Mucosa of gallbladder (tissue), 1 donor: ENCODE results near the gene DGKB. TPM values are rescaled to one million over a fixed set of nuclear protein-coding genes. Genes with fewer than 3 reads are reported as not detected.
A peak's percentile ranks its signal among the peaks of the same experiment; 100 is the strongest.
"Not testable (repeated sequence)": the region's sequence is repeated elsewhere in the genome, so short reads cannot be mapped to it uniquely, and the experiment has no call there.

Experiments used
- DNase-seq: peaks from one replicate; pipeline ENCODE4 v3.0.0-alpha.2; 2020; ENCODE audit warnings: low spot score
- total RNA-seq: library from RNA; stranded (reverse); gene quantifications from one replicate; pipeline ENCODE4 v1.2.1, GENCODE V29; 2021
- donor health status: DM: no; HTN: no; CAD: no.

Gene DGKB
- total RNA-seq, 1 donor from 2014 or later: 1.0 TPM

- no peak for DNase-seq
These were observed 317.3 kb downstream of the DGKB start for GRCh38 chr7:14585232-14585631.

DNA sequence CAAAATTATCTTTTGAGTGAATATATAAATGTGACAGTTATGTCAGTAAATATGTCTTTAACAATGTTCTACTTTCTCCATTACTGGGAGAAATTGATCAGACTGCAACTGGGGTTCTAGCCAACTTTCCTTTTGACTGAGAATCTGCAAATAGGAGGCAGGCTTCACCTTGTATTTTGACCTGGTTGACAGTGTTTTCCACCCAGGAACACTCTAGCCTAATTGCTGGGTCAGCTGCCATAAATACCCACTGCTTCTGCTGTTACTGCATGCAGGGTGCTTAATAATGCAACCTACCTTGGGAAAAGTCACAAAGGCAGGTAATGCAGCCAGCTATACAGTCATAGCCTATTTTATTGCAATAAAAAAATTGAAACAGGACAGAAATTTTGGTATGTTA is 319.0 kb downstream of the DGKB start:
- DNase-seq: no peak

- DNase-seq: no peak
These were observed 320.5 kb downstream of the DGKB start for GRCh38 chr7:14582010-14582409.

GRCh38 chr7:14579971-14580370 is 322.6 kb downstream of the DGKB start:
- DNase-seq: no peak

- no peak for DNase-seq
These were observed 326.0 kb downstream of the DGKB start for GRCh38 chr7:14576578-14576977.

DNA sequence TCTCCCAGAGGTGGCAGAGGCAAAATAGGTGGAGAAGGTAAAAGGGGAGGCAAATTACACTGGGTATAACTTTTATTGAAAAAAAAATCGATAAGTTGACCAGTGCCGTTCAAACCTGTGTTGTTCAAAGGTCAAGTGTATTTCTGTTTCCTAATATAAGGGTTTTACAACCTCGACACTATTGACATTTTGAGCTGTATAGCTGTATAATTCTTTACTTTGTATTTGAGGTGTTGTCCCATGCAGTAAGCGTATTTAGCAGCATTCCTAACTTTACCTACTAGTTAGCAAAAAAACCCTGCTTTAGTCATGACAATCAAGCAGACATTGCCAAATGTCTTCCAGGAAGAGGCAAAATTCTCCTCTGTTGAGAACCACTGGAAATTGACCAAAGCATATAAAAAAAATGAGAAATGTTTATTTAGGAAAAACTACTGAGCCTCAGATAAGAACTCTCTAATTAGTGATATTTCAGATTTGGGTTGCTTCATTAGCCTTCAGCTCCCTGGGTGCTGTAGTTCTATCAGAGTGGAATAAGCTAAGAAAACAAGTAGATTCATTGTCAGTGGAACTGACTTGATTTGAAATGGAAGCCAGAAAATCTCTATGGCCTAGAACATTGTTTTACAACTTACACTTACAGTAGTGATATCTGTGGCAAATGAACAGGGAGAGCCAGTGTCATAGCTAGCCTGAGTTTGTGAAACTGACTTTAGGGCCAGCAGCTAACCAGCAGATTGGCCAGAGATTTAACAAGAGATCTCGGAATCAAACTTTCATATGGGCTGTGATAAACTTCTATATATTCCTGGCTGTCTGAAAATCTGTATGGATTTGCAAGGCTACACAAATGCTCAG is 331.6 kb downstream of the DGKB start:
- DNase-seq: no peak

DNA sequence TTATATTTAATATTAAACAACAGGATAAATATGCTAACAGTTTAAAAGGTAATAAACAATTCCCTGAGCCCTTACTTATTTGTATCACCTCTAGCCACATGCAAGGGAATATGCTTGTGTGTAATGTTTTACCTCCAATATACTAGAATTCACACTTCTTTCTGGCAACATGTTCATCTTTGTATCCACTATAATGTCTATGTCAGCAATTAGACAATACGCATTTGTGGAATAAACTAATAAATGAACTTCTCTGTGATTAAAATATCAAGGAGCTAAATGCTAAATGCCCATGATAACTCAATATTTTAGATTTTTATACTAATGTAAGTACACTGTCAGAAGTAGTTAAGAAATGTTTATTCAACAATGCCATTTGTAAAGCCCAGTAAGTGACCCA is 350.5 kb downstream of the DGKB start:
- DNase-seq: no peak

GRCh38 chr7:14551310-14551709 is 351.2 kb downstream of the DGKB start:
- DNase-seq: no peak

- no peak for DNase-seq
These were observed 359.9 kb downstream of the DGKB start for GRCh38 chr7:14542624-14543023.

- no peak for DNase-seq
These were observed 381.4 kb downstream of the DGKB start for GRCh38 chr7:14521183-14521582.

- DNase-seq: no peak
These were observed 392.3 kb downstream of the DGKB start for GRCh38 chr7:14510268-14510667.

DNA sequence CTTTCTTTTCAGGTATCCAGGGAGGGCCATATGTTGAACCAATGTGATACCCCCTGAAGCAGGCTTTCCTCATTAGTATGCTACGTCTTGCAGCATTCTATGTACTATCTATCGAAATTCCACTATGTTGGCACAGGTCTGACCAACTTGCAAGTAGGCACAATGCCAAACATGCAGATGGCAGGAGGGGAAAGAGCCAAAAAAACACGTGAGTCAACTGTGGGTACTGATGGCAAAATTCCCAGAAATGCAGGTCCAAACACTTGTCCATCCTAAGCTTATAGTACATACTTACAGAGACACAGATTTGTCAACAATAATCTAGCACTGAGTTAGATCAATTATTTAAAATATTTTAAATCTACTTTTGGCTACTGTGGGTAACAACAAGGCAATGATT is 394.9 kb downstream of the DGKB start:
- peak; percentile 65 for DNase-seq

DNA sequence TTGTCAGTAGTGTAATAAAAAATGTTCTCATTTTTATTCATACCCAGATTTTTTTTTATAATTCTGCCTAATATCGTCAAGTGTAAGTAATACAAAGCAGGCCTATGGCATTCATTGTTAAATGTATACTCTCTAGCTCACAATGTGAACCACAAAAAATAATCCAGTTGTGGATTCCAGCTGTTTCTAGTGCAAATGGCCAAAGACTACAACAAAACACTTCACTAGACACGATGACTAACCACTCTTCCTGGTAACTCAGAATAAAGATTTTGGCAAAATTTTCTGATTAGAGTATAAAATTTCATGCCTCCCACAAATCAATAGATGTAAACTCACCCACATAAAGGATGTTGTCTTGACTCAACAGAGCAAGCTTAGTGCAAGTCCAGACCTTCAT is 396.6 kb downstream of the DGKB start:
- no peak for DNase-seq

- no peak for DNase-seq
These were observed 398.4 kb downstream of the DGKB start for GRCh38 chr7:14504134-14504533.

GRCh38 chr7:14503623-14504022 is 398.9 kb downstream of the DGKB start:
- DNase-seq: no peak

- no peak for DNase-seq
These were observed 401.1 kb downstream of the DGKB start for GRCh38 chr7:14501436-14501835.

GRCh38 chr7:14497390-14497789 is 405.2 kb downstream of the DGKB start:
- no peak for DNase-seq

- no peak for DNase-seq
These were observed 406.9 kb downstream of the DGKB start for GRCh38 chr7:14495633-14496032.

GRCh38 chr7:14487701-14488395 is 414.7 kb downstream of the DGKB start:
- DNase-seq: no peak

- DNase-seq: no peak
These were observed 418.9 kb downstream of the DGKB start for GRCh38 chr7:14483663-14484062.

DNA sequence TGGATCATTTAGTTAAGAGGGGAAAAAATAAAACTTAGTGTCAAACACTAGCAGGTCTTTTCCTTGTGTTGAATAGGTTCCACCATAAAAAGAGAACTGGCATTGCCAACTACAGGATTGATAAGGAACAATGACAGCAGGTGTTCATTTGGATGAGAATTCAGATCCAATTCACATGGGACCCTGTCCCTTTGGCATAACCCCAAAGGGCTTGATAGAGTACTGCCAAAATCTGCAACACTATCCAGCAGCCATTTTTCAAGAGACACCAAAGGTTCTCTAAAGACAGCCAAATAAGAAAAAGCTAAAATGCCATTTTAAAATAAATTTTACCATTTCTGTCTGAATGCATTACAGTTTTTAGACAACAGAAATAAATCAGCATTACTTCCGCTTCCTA is 422.3 kb downstream of the DGKB start:
- DNase-seq: no peak

DNA sequence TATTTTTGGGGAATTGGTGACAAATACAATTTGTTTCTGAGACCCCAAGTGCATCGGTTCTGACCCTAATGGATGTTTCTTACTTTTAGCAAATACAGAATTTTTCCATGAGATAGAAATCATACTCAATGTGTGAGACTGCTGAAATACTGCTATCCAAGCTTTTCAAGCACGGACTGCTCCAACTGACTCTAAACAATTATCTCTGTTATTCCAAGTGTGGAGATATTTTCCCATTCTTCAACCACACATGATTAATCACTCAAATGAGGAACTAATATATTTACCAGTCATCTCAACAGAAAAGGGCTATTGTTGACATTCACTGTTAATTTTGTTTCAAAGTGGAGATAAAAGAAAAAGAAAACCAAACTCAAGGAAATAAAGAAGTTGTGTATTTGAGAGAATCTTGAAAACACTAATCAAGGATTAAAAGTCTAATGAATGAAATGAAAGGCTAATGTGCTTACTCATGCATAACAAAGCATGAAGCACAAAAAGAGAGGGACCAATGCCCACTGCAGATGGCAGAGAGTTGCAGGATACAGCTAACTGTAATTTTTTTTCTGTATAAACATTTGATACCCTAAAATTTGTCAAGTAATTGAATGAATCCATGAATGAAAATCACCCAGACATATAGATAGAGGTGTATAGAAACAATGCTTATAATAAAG is 423.6 kb downstream of the DGKB start:
- no peak for DNase-seq

- DNase-seq: not testable (repeated sequence)
These were observed 440.8 kb downstream of the DGKB start for GRCh38 chr7:14461716-14462115.
